ENCODE measurements around the gene DCAF12.

GRCh38 chr9:34085581-34086500 is 40.7 kb downstream of the DCAF12 start:
- no peak for TF ChIP-seq CTCF (IDR thresholded peaks at IDR 0.05)
- no peak for TF ChIP-seq POLR2A (IDR thresholded peaks at IDR 0.05)
